Brain microvascular endothelial cell (primary cell): ENCODE measurements around the gene CENPH.
"Not testable (repeated sequence)": the region's sequence is repeated elsewhere in the genome, so short reads cannot be mapped to it uniquely, and the experiment has no call there.

Experiments used
- DNase-seq: peaks from one replicate; pipeline ENCODE4 v3.0.0-alpha.2; 2020
- H3K27ac ChIP-seq: fragments of 250-450 bp; sonication (Bioruptor Pico); 2 replicates; pipeline ENCODE4 v1.5.1; 2020; ENCODE audit warnings: mild to moderate bottlenecking, moderate library complexity
- H3K27me3 ChIP-seq: fragments of 250-450 bp; sonication (Bioruptor Pico); replicated peaks from 2 replicates; pipeline ENCODE4 v1.5.1; 2020; ENCODE audit warnings: mild to moderate bottlenecking
- H3K36me3 ChIP-seq: fragments of 250-450 bp; sonication (Bioruptor Pico); replicated peaks from 2 replicates; pipeline ENCODE4 v1.5.1; 2020; ENCODE audit warnings: mild to moderate bottlenecking
- H3K4me3 ChIP-seq: 2 replicates; pipeline ENCODE4 v1.5.1; 2011; ENCODE audit warnings: low read depth, mild to moderate bottlenecking, control low read depth, low read length, moderate library complexity
- in situ Hi-C: cut with HindIII; loops from 2 replicates; pipeline ENCODE4 v1.10.0; 2017; ENCODE audit warnings: low sequenced_read_pairs, low pct_ligation_motif_present
- TF ChIP-seq, protein P1 (sequence below): IDR thresholded peaks from 2 replicates; pipeline ENCODE4 v1.5.1; 2011; ENCODE audit warnings: low read depth, mild to moderate bottlenecking, moderate library complexity, low read length, control low read depth, inconsistent platforms; ENCODE audit errors: missing control alignments

Gene CENPH, protein sequence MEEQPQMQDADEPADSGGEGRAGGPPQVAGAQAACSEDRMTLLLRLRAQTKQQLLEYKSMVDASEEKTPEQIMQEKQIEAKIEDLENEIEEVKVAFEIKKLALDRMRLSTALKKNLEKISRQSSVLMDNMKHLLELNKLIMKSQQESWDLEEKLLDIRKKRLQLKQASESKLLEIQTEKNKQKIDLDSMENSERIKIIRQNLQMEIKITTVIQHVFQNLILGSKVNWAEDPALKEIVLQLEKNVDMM

GRCh38 chr5:69189162-69190086, at the start of gene CENPH:
Gene CENPH (plus strand): TSS chr5:69189583. CDS start chr5:69189635, 52 bp downstream.
- Histone ChIP-seq H3K27me3 (no peaks in the 10 kb centered on the region), H3K4me3 (peak within 1 kb of the TSS; percentile 93), H3K36me3 (no peaks in the 10 kb centered on the region), H3K27ac (peak within 1 kb of the TSS; percentile 87)
- in situ Hi-C loops: no loop called here
- TF ChIP-seq, protein P1, sequence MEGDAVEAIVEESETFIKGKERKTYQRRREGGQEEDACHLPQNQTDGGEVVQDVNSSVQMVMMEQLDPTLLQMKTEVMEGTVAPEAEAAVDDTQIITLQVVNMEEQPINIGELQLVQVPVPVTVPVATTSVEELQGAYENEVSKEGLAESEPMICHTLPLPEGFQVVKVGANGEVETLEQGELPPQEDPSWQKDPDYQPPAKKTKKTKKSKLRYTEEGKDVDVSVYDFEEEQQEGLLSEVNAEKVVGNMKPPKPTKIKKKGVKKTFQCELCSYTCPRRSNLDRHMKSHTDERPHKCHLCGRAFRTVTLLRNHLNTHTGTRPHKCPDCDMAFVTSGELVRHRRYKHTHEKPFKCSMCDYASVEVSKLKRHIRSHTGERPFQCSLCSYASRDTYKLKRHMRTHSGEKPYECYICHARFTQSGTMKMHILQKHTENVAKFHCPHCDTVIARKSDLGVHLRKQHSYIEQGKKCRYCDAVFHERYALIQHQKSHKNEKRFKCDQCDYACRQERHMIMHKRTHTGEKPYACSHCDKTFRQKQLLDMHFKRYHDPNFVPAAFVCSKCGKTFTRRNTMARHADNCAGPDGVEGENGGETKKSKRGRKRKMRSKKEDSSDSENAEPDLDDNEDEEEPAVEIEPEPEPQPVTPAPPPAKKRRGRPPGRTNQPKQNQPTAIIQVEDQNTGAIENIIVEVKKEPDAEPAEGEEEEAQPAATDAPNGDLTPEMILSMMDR: no peak
- DNase-seq: peak; percentile 95

- in situ Hi-C loops, H3K27me3 ChIP-seq, H3K4me3 ChIP-seq, H3K27ac ChIP-seq, DNase-seq, H3K36me3 ChIP-seq: not testable (repeated sequence)
Measured at GRCh38 chr5:69140239-69140638, 49.1 kb upstream of the CENPH start.

GRCh38 chr5:69140827-69141226, 48.6 kb upstream of the CENPH start:
- H3K27ac ChIP-seq: no peak overlapping the region
- DNase-seq: no peak
- in situ Hi-C loops: no loop called here

GRCh38 chr5:69148576-69148975, 40.8 kb upstream of the CENPH start:
- not testable (repeated sequence) for H3K27ac ChIP-seq

More at GRCh38 chr5:69140827-69141226, 48.6 kb upstream of the CENPH start:
- no peaks in the 10 kb centered on the region for H3K36me3 ChIP-seq
- H3K4me3 ChIP-seq: no peak overlapping the region
- H3K27me3 ChIP-seq: no peaks in the 10 kb centered on the region
- TF ChIP-seq, protein P1: no peak

DNA sequence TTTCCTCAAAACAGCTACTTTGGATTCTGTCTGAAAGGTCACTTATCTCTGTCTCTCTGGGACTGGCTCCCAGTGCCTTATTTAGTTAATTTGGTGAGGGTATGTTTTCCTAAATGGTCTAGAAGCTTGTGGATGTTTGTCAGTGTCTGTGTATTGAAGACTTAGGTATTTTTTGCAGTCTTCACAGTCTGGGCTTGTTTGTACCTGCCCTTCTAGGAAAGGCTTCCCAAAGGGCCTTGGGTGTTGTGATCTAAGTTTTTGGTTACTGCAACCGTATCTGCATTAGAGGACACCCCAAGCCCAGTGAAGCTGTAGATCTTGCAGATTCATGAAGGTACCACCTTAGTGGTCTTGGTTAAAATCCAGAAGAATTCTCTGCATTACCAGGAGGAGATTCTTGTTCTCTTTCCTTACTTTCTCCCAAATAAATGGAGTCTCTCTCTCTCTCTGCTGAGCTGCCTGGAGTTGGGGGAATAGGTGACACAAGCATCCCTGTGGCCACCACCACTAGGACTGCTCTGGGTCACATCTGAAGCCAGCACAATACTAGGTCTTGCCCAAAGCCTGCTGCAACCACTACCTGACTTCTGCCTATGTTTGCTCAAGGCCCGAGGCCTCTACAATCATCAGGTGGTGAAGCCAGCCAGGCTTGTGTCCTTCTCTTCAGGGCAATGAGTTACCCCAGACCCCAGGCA, 40.3 kb upstream of the CENPH start:
- Histone ChIP-seq H3K27ac (no peak overlapping the region), H3K4me3 (no peak overlapping the region), H3K36me3 (no peaks in the 10 kb centered on the region), H3K27me3 (no peaks in the 10 kb centered on the region)
- in situ Hi-C loops: no loop called here
- DNase-seq: no peak
- TF ChIP-seq, protein P1: no peak

More at GRCh38 chr5:69148576-69148975, 40.8 kb upstream of the CENPH start:
- H3K27me3 ChIP-seq, DNase-seq, in situ Hi-C loops, H3K4me3 ChIP-seq, H3K36me3 ChIP-seq: not testable (repeated sequence)

GRCh38 chr5:69149676-69150010, 39.7 kb upstream of the CENPH start:
- no peak overlapping the region for H3K4me3 ChIP-seq
- no peak overlapping the region for H3K27ac ChIP-seq
- no peak for DNase-seq
- H3K36me3 ChIP-seq: no peaks in the 10 kb centered on the region
- in situ Hi-C loops: no loop called here
- TF ChIP-seq, protein P1: no peak
- no peaks in the 10 kb centered on the region for H3K27me3 ChIP-seq
